Epithelial cell of esophagus (primary cell): ENCODE results near the gene CLCN7.

Source experiments
- DNase-seq: peaks from one replicate; pipeline ENCODE4 v3.0.0; 2010; ENCODE audit warnings: low read depth
- H3K4me3 ChIP-seq: 2 replicates; pipeline ENCODE4 v1.5.1; 2011; ENCODE audit warnings: mild to moderate bottlenecking, low read length, control low read depth
- CTCF ChIP-seq: IDR thresholded peaks from 2 replicates; pipeline ENCODE4 v1.5.1; 2011; ENCODE audit warnings: low read depth, mild to moderate bottlenecking, low read length, control low read depth, inconsistent platforms; ENCODE audit not compliant: insufficient read depth; ENCODE audit errors: missing control alignments

Gene CLCN7

GRCh38 chr16:1454561-1454960 lies 20.3 kb downstream of the CLCN7 start:
- no peak for DNase-seq
- no peak for TF ChIP-seq CTCF
- H3K4me3 ChIP-seq = no peak overlapping the region

GRCh38 chr16:1453316-1453715 lies 21.5 kb downstream of the CLCN7 start:
- no peak for DNase-seq
- no peak for TF ChIP-seq CTCF
- H3K4me3 ChIP-seq = no peak overlapping the region

GRCh38 chr16:1452530-1452929 lies 22.3 kb downstream of the CLCN7 start:
- H3K4me3 ChIP-seq = no peak overlapping the region
- TF ChIP-seq CTCF = no peak
- DNase-seq = no peak

- DNase-seq = no peak
- no peak for TF ChIP-seq CTCF
- no peak overlapping the region for H3K4me3 ChIP-seq
Measured at GRCh38 chr16:1451702-1452392, 23.0 kb downstream of the CLCN7 start.

- TF ChIP-seq CTCF = no peak
- H3K4me3 ChIP-seq = no peak overlapping the region
- DNase-seq = no peak
Measured at GRCh38 chr16:1450841-1451240, 24.0 kb downstream of the CLCN7 start.

- H3K4me3 ChIP-seq = no peak overlapping the region
- TF ChIP-seq CTCF = no peak
- DNase-seq = no peak
Measured at GRCh38 chr16:1450218-1450617, 24.6 kb downstream of the CLCN7 start.

- no peak overlapping the region for H3K4me3 ChIP-seq
- TF ChIP-seq CTCF = no peak
- no peak for DNase-seq
Measured at GRCh38 chr16:1449201-1449788, 25.5 kb downstream of the CLCN7 start.
